ENCODE results near the gene PRKCD.

GRCh38 chr3:53144446-53144845, 16.6 kb upstream of the PRKCD start:
- TF ChIP-seq CTCF (conservative IDR thresholded peaks at IDR 0.05 in 1 of 2, IDR thresholded peaks at IDR 0.05 in 1 of 2; ENCODE audit: extremely low read depth in 1 of 2, insufficient read depth in 1 of 2, low read depth in 1 of 2, low read length in 2 of 2) (no peak), EZH2 (IDR thresholded peaks at IDR 0.05; ENCODE audit: borderline replicate concordance, low read length) (no peak)

Data from mammary epithelial cell (primary cell).